ENCODE results near the gene TBX5. TPM values are rescaled to one million over a fixed set of nuclear protein-coding genes. Genes with fewer than 3 reads are reported as not detected.

TBX5 gene
- polyA plus RNA-seq, 1 donor (not counting 4 experiments of a cell fraction or from before 2014, with no cell fraction given), result not detected

DNA sequence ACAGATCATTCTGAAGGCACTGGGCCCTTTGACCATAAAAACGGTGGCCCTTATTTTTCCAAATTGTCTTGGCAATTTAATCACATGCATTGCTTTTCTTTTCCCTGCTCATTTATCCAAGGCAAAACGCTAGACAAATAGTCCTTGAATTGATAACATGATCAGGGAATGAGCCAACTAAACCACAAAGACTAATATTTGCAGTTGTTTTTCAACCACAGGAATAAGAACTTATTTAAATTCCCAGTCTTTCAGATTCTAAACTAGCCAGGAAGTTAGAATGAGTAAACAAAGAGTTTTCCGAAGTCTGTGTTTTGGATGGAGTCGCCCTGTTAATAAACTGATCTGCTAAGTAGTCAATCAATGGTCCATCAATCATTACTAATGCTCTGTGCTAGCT lies 14.9 kb downstream of the TBX5 start:
- dilution Hi-C loops (cut with MboI; ENCODE audit: extremely low pct_ligation_motif_present, low sequenced_read_pairs), result no loop called here
- Histone ChIP-seq H3K4me3 (ENCODE audit: control insufficient read depth in 2 of 3, extremely low read depth in 1 of 3, insufficient read depth in 2 of 3, low read depth in 1 of 3, low read length in 3 of 3) (no peak overlapping the region), H3K9ac (ENCODE audit: control insufficient read depth, extremely low read depth, insufficient read depth, low read length) (no peak overlapping the region), H3K36me3 (ENCODE audit: control insufficient read depth in 2 of 2, extremely low read depth in 1 of 2, insufficient read depth in 2 of 2, low read length in 2 of 2) (no peaks in the 10 kb centered on the region), H4K20me1 (ENCODE audit: control insufficient read depth, extremely low read depth, insufficient read depth, low read length) (no peaks in the 10 kb centered on the region), H3K79me2 (ENCODE audit: control insufficient read depth, insufficient read depth, low read length) (no peaks in the 10 kb centered on the region), H3K27me3 (ENCODE audit: control insufficient read depth, extremely low read depth, insufficient read depth, low read length) (peaks cover 32% of the 10 kb centered on the region), H3K4me2 (ENCODE audit: control insufficient read depth, extremely low read depth, insufficient read depth, low read depth, low read length) (no peak overlapping the region), H3K9me1 (ENCODE audit: control insufficient read depth, extremely low read depth, insufficient read depth, low read length) (no peaks in the 10 kb centered on the region), H2AFZ (ENCODE audit: control insufficient read depth, low read length) (no peak overlapping the region), H3K4me1 (ENCODE audit: control insufficient read depth, extremely low read depth, insufficient read depth, low read length) (no peaks in the 10 kb centered on the region), H3K27ac (ENCODE audit: control insufficient read depth, insufficient read depth, low read length) (no peak overlapping the region), H3K9me3 (ENCODE audit: control insufficient read depth, low read depth, low read length) (no peaks in the 10 kb centered on the region)
- DNase-seq (ENCODE audit: low read depth, low spot score), result no peak
- FAIRE-seq, result no peak
- TF ChIP-seq CTCF (optimal IDR thresholded peaks at IDR 0.05 in 1 of 3, IDR thresholded peaks at IDR 0.05 in 1 of 3, conservative IDR thresholded peaks at IDR 0.05 in 1 of 3; ENCODE audit: extremely low read depth in 1 of 3, insufficient read depth in 2 of 3, low read length in 3 of 3), result no peak
- no peak for TF ChIP-seq EZH2 (IDR thresholded peaks at IDR 0.05; ENCODE audit: low read length)

DNA sequence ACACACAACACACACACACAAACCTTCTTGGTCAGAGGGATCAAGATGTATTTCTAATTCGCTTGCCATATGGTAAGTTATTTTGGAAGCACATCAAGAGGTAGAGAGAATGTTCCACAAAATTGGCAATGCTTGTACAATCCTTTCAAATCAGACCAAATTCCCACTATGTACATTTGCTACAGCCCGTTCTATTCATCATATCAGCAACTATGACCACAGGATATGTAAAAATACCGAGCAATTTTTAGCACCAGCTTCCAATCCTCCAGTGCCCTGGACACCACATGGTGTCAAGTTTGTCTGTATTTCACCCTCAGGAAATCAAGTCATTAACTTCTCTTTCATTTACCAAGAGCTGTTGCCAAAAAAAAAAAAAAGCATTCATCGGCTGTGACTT lies 21.2 kb downstream of the TBX5 start:
- H3K79me2 ChIP-seq (ENCODE audit: control insufficient read depth, insufficient read depth, low read length), result no peaks in the 10 kb centered on the region
- no peak overlapping the region for H3K9ac ChIP-seq (ENCODE audit: control insufficient read depth, extremely low read depth, insufficient read depth, low read length)
- no peak overlapping the region for H2AFZ ChIP-seq (ENCODE audit: control insufficient read depth, low read length)
- H3K27ac ChIP-seq (ENCODE audit: control insufficient read depth, insufficient read depth, low read length), result no peak overlapping the region
- H3K36me3 ChIP-seq (ENCODE audit: control insufficient read depth in 2 of 2, extremely low read depth in 1 of 2, insufficient read depth in 2 of 2, low read length in 2 of 2), result no peaks in the 10 kb centered on the region
- H3K4me2 ChIP-seq (ENCODE audit: control insufficient read depth, extremely low read depth, insufficient read depth, low read depth, low read length), result no peak overlapping the region
- FAIRE-seq, result no peak
- dilution Hi-C loops (cut with MboI; ENCODE audit: extremely low pct_ligation_motif_present, low sequenced_read_pairs), result no loop called here
- H3K27me3 ChIP-seq (ENCODE audit: control insufficient read depth, extremely low read depth, insufficient read depth, low read length), result no peaks in the 10 kb centered on the region
- no peaks in the 10 kb centered on the region for H4K20me1 ChIP-seq (ENCODE audit: control insufficient read depth, extremely low read depth, insufficient read depth, low read length)
- H3K4me1 ChIP-seq (ENCODE audit: control insufficient read depth, extremely low read depth, insufficient read depth, low read length), result no peaks in the 10 kb centered on the region
- H3K9me1 ChIP-seq (ENCODE audit: control insufficient read depth, extremely low read depth, insufficient read depth, low read length), result no peaks in the 10 kb centered on the region
- no peak for DNase-seq (ENCODE audit: low read depth, low spot score)
- H3K4me3 ChIP-seq (ENCODE audit: control insufficient read depth in 2 of 3, extremely low read depth in 1 of 3, insufficient read depth in 2 of 3, low read depth in 1 of 3, low read length in 3 of 3), result no peak overlapping the region
- TF ChIP-seq CTCF (optimal IDR thresholded peaks at IDR 0.05 in 1 of 3, IDR thresholded peaks at IDR 0.05 in 1 of 3, conservative IDR thresholded peaks at IDR 0.05 in 1 of 3; ENCODE audit: extremely low read depth in 1 of 3, insufficient read depth in 2 of 3, low read length in 3 of 3), result no peak
- TF ChIP-seq EZH2 (IDR thresholded peaks at IDR 0.05; ENCODE audit: low read length), result no peak
- H3K9me3 ChIP-seq (ENCODE audit: control insufficient read depth, low read depth, low read length), result no peaks in the 10 kb centered on the region
